ENCODE results near the gene C21orf58.
A peak's percentile ranks its signal among the peaks of the same experiment; 100 is the strongest.
"Not testable (repeated sequence)": the region's sequence is repeated elsewhere in the genome, so short reads cannot be mapped to it uniquely, and the experiment has no call there.

Gene C21orf58

DNA sequence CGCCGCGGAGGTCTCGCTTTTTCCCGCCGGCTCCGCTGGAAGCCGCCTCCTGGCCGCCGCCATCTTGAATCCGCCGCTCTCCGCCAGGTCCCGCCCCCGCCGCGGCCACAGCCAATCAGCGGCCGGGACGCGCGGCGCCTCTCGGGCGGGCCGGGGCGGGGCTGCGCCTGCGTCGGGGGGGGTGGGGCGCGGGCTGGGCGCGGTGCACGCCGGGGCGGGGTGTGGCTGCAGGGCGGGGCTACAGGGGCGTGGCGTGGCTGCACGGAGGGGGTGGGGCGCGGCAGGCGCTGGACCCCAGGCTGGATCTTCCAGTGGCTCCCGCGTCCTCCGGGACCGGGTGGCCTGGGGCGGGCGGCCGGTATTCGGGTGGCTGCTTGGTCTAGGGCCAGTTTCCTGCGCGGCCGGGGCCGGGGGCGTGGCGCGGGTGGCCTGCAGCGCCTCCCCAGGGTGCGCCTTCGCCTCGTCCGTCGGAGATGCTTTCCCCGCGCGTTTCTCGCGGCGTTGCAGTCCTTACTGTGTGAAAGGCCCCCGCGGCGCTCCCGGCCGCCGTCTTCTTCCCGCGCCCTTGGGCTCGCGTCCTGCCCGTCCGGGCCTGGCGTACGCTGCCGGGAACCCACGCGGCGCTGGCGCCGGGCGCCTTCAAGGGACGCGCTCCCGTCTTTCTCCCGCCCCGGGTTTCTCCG lies 861 bp upstream of the C21orf58 start:
- DNase-seq (ENCODE audit: low spot score): peak; percentile 85

DNA sequence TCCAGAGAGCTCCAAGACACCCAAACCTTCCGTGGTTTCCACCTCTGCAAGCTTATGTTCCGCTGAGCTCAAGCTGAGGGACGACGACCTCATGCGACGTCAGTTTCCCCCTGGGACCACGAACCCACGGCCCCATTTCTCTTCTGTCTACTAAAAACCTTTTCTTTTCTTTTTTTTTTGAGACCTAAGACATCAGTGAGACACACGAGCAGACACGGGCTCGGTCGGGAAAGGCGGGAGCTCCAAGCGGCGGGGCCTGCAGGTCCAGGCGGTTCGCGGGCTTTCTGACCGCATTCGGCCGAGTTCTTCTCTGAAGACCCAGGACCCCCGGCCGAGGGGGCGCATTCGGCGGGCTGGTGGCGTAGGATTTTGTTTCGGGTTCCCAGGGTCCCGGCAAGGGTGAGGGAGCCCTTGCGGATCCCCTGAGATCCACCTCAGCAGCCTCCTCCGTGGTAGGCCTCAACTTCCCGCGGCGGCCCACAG lies 402 bp downstream of the C21orf58 start:
- no peak for DNase-seq (ENCODE audit: low spot score)

- no peak for DNase-seq (ENCODE audit: low spot score)
These were observed 1.1 kb downstream of the C21orf58 start for GRCh38 chr21:46322351-46323226.

GRCh38 chr21:46320331-46320801 lies 3.3 kb downstream of the C21orf58 start:
- DNase-seq (ENCODE audit: low spot score): no peak

DNA sequence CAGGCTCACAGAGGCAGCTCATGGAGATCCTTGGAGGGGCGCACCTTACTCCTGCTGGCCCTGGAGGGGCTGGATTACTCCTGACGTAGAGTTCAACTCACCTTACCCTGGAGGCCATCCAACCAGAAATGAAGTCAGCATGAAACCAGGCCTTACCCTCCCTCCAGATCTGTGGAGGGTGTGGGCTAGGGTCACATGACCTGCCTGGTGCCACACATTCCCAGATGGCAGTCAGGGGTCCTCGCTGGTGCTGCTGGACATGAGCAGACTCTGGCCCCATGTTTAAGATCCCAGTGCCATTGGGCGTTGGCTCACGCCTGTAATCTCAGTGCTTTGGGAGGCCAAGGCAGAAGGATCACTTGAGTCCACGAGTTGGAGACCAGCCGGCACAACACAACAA lies 4.5 kb downstream of the C21orf58 start:
- no peak for DNase-seq (ENCODE audit: low spot score)

GRCh38 chr21:46318464-46318845 lies 5.2 kb downstream of the C21orf58 start:
- no peak for DNase-seq (ENCODE audit: low spot score)

DNA sequence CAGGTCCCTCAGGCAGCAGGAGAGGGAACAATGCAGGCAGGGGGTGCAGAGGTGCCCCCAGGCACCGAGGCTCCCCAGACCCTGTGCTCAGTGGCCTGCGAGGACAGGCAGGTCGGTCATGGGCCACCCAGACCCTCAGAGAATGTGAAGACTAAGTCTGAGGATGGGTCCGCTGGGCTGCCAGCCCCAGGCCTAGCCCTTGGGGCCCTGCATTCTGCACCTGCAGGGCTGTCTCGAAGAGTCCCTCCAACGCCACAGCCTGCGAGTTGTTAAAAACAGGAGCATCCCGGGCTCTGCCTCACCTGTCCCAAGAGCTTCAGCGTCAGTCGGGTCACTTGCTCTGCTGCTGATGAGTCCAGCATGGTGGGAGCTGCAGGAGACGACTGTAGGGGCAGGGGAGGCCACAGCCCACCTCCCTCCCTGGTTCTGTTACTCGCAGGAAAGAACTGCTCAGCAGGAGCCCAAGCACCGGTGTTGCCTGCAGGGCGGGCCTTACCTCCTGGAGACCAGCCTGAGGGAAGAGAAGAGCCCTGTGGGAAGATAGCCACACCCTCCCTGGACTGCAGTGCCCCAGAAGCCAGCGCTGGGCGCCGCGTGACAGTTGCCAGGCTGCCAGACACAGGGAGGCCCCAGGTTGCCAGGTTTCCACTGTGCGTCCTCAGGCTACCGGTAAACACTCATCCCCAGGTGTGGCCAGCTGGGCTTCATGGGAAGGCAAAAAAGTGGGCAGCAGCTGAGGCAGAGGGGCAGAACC lies 5.8 kb downstream of the C21orf58 start:
- no peak for DNase-seq (ENCODE audit: low spot score)

- DNase-seq (ENCODE audit: low spot score): no peak
These were observed 6.9 kb downstream of the C21orf58 start for GRCh38 chr21:46316708-46317324.

DNA sequence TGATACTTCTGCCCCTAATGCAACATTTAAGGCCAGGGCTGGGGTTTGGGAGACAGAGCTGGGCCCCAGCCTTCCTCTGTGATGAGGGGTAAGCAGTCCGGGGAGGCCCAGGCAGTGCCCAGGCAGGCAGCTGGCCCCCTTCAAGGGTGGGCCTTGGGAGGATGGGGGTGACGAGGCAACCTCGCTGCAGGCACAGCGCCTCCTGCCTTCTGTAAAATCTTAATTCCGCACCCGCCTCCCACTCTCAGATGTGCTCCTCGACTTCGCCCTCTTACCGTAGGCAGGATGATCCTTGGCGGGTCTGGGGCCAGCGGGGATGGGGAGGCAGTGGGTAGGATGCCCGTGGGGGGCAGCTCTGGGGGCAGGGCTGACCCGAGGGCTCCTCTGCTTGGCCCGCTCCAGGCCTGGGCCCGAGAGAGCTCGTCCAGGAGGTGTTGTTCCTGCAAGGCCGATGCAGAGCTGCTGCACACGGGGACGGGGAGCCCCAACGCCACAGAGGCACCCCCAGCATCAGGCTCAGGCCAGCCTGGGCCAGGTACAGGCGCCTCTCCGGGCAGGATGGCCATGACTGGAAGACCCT lies 9.1 kb downstream of the C21orf58 start:
- no peak for DNase-seq (ENCODE audit: low spot score)

- no peak for DNase-seq (ENCODE audit: low spot score)
These were observed 10.7 kb downstream of the C21orf58 start for GRCh38 chr21:46312949-46313348.

- no peak for DNase-seq (ENCODE audit: low spot score)
These were observed 12.1 kb downstream of the C21orf58 start for GRCh38 chr21:46311568-46311967.

- DNase-seq (ENCODE audit: low spot score): not testable (repeated sequence)
These were observed 13.4 kb downstream of the C21orf58 start for GRCh38 chr21:46310260-46310659.

GRCh38 chr21:46308431-46308830 lies 15.2 kb downstream of the C21orf58 start:
- DNase-seq (ENCODE audit: low spot score): no peak

- DNase-seq (ENCODE audit: low spot score): no peak
These were observed 16.0 kb downstream of the C21orf58 start for GRCh38 chr21:46307625-46308024.

DNA sequence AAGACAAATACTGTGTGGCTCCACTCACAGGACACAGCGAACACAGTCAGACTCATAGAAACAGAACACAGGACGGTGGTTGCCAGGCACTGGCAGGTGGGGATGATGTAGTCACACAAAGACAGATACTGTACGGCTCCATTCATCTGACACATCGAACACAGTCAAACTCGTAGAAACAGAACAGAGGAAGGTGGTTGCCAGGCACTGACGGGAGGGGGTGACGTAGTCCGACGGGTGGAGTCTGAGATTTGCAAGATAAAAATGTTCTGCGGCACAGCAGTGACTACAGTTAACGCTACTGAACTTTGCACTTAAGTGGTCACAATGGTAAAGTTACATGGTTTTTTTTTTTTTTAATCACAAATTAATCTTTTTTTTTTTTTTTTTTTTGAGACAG lies 18.7 kb downstream of the C21orf58 start:
- no peak for DNase-seq (ENCODE audit: low spot score)

DNA sequence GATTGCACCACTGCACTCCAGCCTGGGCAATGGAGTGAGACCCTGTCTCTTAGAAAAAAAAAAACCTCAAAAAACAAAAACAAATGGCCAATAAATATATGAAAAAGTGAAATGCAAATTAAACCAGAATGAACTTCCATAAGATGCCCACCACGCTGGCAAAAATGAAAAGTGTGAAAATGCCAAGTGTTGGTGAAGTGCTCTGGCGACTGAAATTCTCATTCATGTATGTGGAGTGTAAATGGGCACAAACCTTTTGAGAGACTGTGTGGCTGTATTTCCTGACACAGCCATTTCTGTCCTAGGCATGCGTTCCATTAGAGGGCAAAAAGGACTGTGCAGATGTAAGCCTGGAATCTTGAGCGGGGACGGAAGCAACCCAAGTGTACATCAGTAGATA lies 19.2 kb downstream of the C21orf58 start:
- DNase-seq (ENCODE audit: low spot score): no peak

DNA sequence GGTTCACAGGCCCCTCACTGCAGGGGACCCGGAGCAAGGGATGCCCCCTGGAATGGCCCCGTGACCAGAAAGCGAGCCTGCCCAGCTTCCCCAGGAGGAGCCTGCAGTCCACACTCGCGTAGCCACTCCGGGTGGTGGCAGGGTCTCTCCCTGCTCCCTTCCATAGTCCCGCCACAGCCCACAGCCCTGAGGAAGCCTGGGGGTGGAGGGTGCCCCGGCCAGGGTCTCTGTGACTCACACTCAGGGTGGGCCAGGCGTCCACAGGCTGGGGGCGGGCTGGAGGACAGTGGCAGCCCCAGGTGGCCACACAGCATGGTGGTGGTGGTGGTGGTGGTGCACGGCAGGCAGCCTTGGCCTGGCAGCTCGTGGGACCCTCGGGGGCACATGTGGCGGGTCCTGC lies 21.9 kb downstream of the C21orf58 start:
- DNase-seq (ENCODE audit: low spot score): no peak

DNA sequence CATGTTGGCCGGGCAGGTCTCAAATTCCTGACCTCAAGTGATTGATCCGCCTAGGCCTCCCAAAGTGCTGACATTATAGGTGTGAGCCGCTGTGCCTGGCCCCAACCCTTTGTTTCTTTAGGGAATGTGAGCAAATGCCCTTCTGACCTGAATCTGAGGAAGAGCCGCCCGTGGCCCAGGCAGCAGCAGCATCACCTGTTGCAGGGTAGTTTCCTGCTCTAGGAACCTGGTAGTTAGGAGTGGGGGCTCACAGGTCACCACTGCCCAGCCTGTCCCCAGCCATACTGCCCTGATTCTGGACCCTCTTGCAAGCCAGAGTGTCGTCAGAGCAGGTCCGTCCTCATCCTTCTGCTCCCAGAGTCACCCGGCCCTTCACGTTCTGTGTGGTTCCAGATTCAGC lies 24.5 kb downstream of the C21orf58 start:
- no peak for DNase-seq (ENCODE audit: low spot score)

GRCh38 chr21:46297338-46298271 lies 26.1 kb downstream of the C21orf58 start:
- no peak for DNase-seq (ENCODE audit: low spot score)

- DNase-seq (ENCODE audit: low spot score): peak; percentile 37
These were observed 27.5 kb downstream of the C21orf58 start for GRCh38 chr21:46295996-46296752.
